T-cell (primary cell): Measurements from ENCODE around the gene NPTX2. TPM values are rescaled to one million over a fixed set of nuclear protein-coding genes. Genes with fewer than 3 reads are reported as not detected.
"Not testable (repeated sequence)": the region's sequence is repeated elsewhere in the genome, so short reads cannot be mapped to it uniquely, and the experiment has no call there.

ENCODE experiments used
- ATAC-seq, 4 experiments: fragments of 200-7000 bp in 3 of 4; fragments of 150-1000 bp in 1 of 4; cut with Tn5 transposase; replicated peaks in 1 of 4; 1 replicate in 3 of 4; 2 replicates in 1 of 4; pipeline ENCODE4 v1.10.0; 2021; ENCODE audit warnings: moderate library complexity in 3 of 4, mild to moderate bottlenecking in 2 of 4, moderate number of reproducible peaks in 1 of 4
- CTCF ChIA-PET, 2 donors: fragments of 300-600 bp; sonication (Branson Sonifier 250); formaldehyde crosslinking; loops; one replicate each; lab custom pipeline; 2022; ENCODE audit warnings: antibody characterized with exemption in 2 of 2; lab: Charles Lee
- POLR2A ChIA-PET, 2 donors: fragments of 300-600 bp; sonication (Branson Sonifier 250); formaldehyde crosslinking; loops; one replicate each; lab custom pipeline; 2022; ENCODE audit warnings: antibody characterized with exemption in 2 of 2; lab: Charles Lee
- DNase-seq, 35 experiments: peaks; one replicate each; pipeline versions ENCODE4 v3.0.0 to v3.0.0-alpha.2; 2013 to 2023
- H3K27ac ChIP-seq: one replicate; pipeline ENCODE4 v1.5.1; 2013; ENCODE audit warnings: low read length
- H3K27me3 ChIP-seq, 2 experiments: replicated peaks in 1 of 2; 1 replicate in 1 of 2; 2 replicates in 1 of 2; pipeline versions ENCODE4 v1.6.1 to v1.7.0; 2013; ENCODE audit warnings: low read length in 1 of 2, mixed read lengths in 1 of 2; ENCODE audit not compliant: control insufficient read depth in 2 of 2, insufficient read depth in 2 of 2; ENCODE audit errors: extremely low read depth in 1 of 2
- H3K36me3 ChIP-seq, 2 donors: 1 replicate in 1 of 2; 2 replicates in 1 of 2; pipeline versions ENCODE4 v1.6.1 to v1.7.0; 2013; ENCODE audit warnings: low read length in 1 of 2; ENCODE audit not compliant: control insufficient read depth in 2 of 2, insufficient read depth in 1 of 2; ENCODE audit errors: extremely low read depth in 1 of 2
- H3K4me1 ChIP-seq, 2 experiments: 1 replicate in 1 of 2; 2 replicates in 1 of 2; pipeline versions ENCODE4 v1.6.1 to v1.7.0; 2013; ENCODE audit warnings: low read length in 2 of 2, mixed read lengths in 1 of 2; ENCODE audit not compliant: insufficient read depth in 2 of 2, control insufficient read depth in 1 of 2; ENCODE audit errors: extremely low read depth in 1 of 2
- H3K4me3 ChIP-seq, 2 donors: 1 replicate in 1 of 2; 2 replicates in 1 of 2; pipeline versions ENCODE4 v1.5.1 to v1.7.0; 2013; ENCODE audit warnings: mild to moderate bottlenecking in 2 of 2, low read length in 1 of 2, moderate library complexity in 1 of 2; ENCODE audit not compliant: control insufficient read depth in 1 of 2; ENCODE audit errors: extremely low read depth in 1 of 2
- H3K9me3 ChIP-seq: 2 replicates; pipeline ENCODE4 v1.7.0; 2013
- H3K27ac Mint-ChIP-seq, 2 donors: one replicate each; pipeline ENCODE4 v1.8.0; 2020 to 2021; ENCODE audit warnings: mild to moderate bottlenecking in 2 of 2, mixed read lengths in 2 of 2
- H3K27me3 Mint-ChIP-seq, 2 donors: one replicate each; pipeline ENCODE4 v1.8.0; 2021 to 2022; ENCODE audit warnings: mixed read lengths in 2 of 2
- H3K36me3 Mint-ChIP-seq: one replicate; pipeline ENCODE4 v1.8.0; 2021; ENCODE audit warnings: mixed read lengths
- H3K4me1 Mint-ChIP-seq, 3 donors: one replicate each; pipeline ENCODE4 v1.8.0; 2020 to 2022; ENCODE audit warnings: mixed read lengths in 3 of 3, mild to moderate bottlenecking in 1 of 3
- H3K4me3 Mint-ChIP-seq, 3 donors: one replicate each; pipeline ENCODE4 v1.8.0; 2020 to 2022; ENCODE audit warnings: mild to moderate bottlenecking in 3 of 3, mixed read lengths in 3 of 3, moderate library complexity in 3 of 3
- H3K9me3 Mint-ChIP-seq, 3 donors: one replicate each; pipeline ENCODE4 v1.8.0; 2020 to 2022; ENCODE audit warnings: mixed read lengths in 3 of 3
- WGBS: methylation state at CpG from one replicate; pipeline ENCODE4 v1.1.5; 2013; ENCODE audit warnings: missing lambda C conversion rate; ENCODE audit not compliant: insufficient coverage; 5-methylcytosine and 5-hydroxymethylcytosine counted together
- total RNA-seq, 35 experiments: library from RNA in 6 of 35; stranded (reverse) in 6 of 35; fragments of 120-200 nt in 1 of 35; gene quantifications; one replicate each; pipeline versions ENCODE4 v1.2.1 to v1.2.4 and lab custom pipeline; 2013 to 2026

NPTX2 gene
- total RNA-seq, 5 donors from 2014 or later (not counting 1 experiment from before 2014, with no cell fraction given), result 0.09 to 0.56 (median 0.20) TPM; not detected in 1

- POLR2A ChIA-PET, H3K4me1 Mint-ChIP-seq, H3K36me3 ChIP-seq, H3K27ac Mint-ChIP-seq, H3K27ac ChIP-seq, H3K36me3 Mint-ChIP-seq, ATAC-seq, CTCF ChIA-PET, H3K4me3 ChIP-seq, H3K27me3 ChIP-seq, H3K9me3 ChIP-seq, H3K4me3 Mint-ChIP-seq, DNase-seq, H3K4me1 ChIP-seq, H3K27me3 Mint-ChIP-seq: not testable (repeated sequence)
- no CpG with 5 or more reads among the region's 9 CpGs for WGBS
- peaks cover 9 to 26% (median 9%) of the 10 kb centered on the region in 3 donors for H3K9me3 Mint-ChIP-seq
These were observed 44.4 kb upstream of the NPTX2 start for GRCh38 chr7:98572716-98573115.

- H3K27ac Mint-ChIP-seq, result no peak overlapping the region
- DNase-seq (no peak), ATAC-seq (no peak)
- no peak overlapping the region for H3K4me3 Mint-ChIP-seq
- WGBS, result 100% methylated on average over 4 of the region's 6 CpGs
- no peaks in the 10 kb centered on the region for H3K4me1 Mint-ChIP-seq
- peaks cover 9 to 28% (median 13%) of the 10 kb centered on the region in 3 donors for H3K9me3 Mint-ChIP-seq
- Histone ChIP-seq H3K27me3 (peaks cover 0 to 8% of the 10 kb centered on the region in 2 experiments), H3K4me1 (no peaks in the 10 kb centered on the region), H3K4me3 (no peak overlapping the region), H3K9me3 (no peaks in the 10 kb centered on the region), H3K27ac (no peak overlapping the region), H3K36me3 (no peaks in the 10 kb centered on the region)
- CTCF ChIA-PET, result no interaction called here
- peaks cover 2 to 3% of the 10 kb centered on the region in 2 donors for H3K27me3 Mint-ChIP-seq
- no peaks in the 10 kb centered on the region for H3K36me3 Mint-ChIP-seq
- POLR2A ChIA-PET, result no interaction called here
These were observed 43.3 kb upstream of the NPTX2 start for GRCh38 chr7:98573816-98574215.

- DNase-seq (no peak), ATAC-seq (no peak)
- Mint-ChIP-seq H3K27ac (no peak overlapping the region), H3K27me3 (peaks cover 0 to 5% of the 10 kb centered on the region in 2 donors), H3K4me1 (no peaks in the 10 kb centered on the region), H3K4me3 (no peak overlapping the region), H3K36me3 (no peaks in the 10 kb centered on the region), H3K9me3 (peaks cover 9 to 28% (median 13%) of the 10 kb centered on the region in 3 donors)
- no peak overlapping the region for H3K27ac ChIP-seq
- no peaks in the 10 kb centered on the region for H3K9me3 ChIP-seq
- POLR2A ChIA-PET, result no interaction called here
- H3K4me3 ChIP-seq, result no peak overlapping the region
- WGBS, result 50% methylated on average over 1 of the region's 2 CpGs
- H3K27me3 ChIP-seq, result peaks cover 0 to 3% of the 10 kb centered on the region in 2 experiments
- H3K4me1 ChIP-seq, result no peaks in the 10 kb centered on the region
- H3K36me3 ChIP-seq, result no peaks in the 10 kb centered on the region
- CTCF ChIA-PET, result no interaction called here
These were observed 41.2 kb upstream of the NPTX2 start for GRCh38 chr7:98575878-98576277.

DNA sequence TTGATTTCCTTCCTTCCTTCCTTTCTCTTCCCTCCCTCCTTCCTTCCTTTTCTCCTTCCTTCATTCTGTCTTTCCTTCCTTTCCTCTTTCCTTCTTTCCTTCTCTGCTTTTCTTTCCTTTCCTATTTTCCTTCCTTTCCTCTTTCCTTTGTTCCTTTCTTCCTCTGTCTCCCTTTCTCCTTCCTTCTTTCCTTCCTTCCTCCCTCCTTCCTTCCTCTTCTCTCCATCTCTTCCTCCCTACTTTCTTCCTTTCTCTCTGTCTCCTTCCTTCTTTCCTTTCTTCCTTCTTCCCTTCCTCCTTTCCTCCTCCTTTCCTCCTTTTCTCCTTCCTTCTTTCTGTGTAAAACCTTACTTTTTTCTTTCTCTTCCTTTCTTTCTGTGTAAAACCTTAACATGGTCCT is 32.3 kb upstream of the NPTX2 start:
- peaks cover 2 to 8% (median 4%) of the 10 kb centered on the region in 3 donors for H3K9me3 Mint-ChIP-seq
- Histone ChIP-seq H3K4me3 (no peak overlapping the region), H3K27me3 (peaks cover 0 to 2% of the 10 kb centered on the region in 2 experiments), H3K36me3 (no peaks in the 10 kb centered on the region), H3K4me1 (no peaks in the 10 kb centered on the region), H3K27ac (no peak overlapping the region), H3K9me3 (no peaks in the 10 kb centered on the region)
- H3K27me3 Mint-ChIP-seq, result peaks cover 11% of the 10 kb centered on the region in 2 donors
- ChIA-PET CTCF (no interaction called here), POLR2A (no interaction called here)
- ATAC-seq (no peak), DNase-seq (no peak)
- no peaks in the 10 kb centered on the region for H3K4me1 Mint-ChIP-seq
- H3K36me3 Mint-ChIP-seq, result no peaks in the 10 kb centered on the region
- H3K4me3 Mint-ChIP-seq, result no peak overlapping the region
- H3K27ac Mint-ChIP-seq, result no peak overlapping the region

GRCh38 chr7:98591926-98592325 is 25.2 kb upstream of the NPTX2 start:
- Mint-ChIP-seq H3K27ac (no peak overlapping the region), H3K4me3 (no peak overlapping the region), H3K36me3 (no peaks in the 10 kb centered on the region), H3K4me1 (no peaks in the 10 kb centered on the region), H3K9me3 (peaks cover 0 to 4% (median 0%) of the 10 kb centered on the region in 3 donors), H3K27me3 (peaks cover 5 to 8% of the 10 kb centered on the region in 2 donors)
- peaks cover 0 to 10% of the 10 kb centered on the region in 2 experiments for H3K27me3 ChIP-seq
- no peaks in the 10 kb centered on the region for H3K9me3 ChIP-seq
- ChIA-PET CTCF (interaction anchor here in 1 of 2 donors (0.6 kb wide), 1 partner anchor 1431 kb away, joined by 3 read pairs; no protein-coding TSS in a partner anchor), POLR2A (no interaction called here)
- H3K4me3 ChIP-seq, result no peak overlapping the region
- 80% methylated on average over 5 of the region's 7 CpGs for WGBS
- no peaks in the 10 kb centered on the region for H3K4me1 ChIP-seq
- ATAC-seq (no peak), DNase-seq (no peak)
- H3K36me3 ChIP-seq, result no peaks in the 10 kb centered on the region
- H3K27ac ChIP-seq, result no peak overlapping the region

DNA sequence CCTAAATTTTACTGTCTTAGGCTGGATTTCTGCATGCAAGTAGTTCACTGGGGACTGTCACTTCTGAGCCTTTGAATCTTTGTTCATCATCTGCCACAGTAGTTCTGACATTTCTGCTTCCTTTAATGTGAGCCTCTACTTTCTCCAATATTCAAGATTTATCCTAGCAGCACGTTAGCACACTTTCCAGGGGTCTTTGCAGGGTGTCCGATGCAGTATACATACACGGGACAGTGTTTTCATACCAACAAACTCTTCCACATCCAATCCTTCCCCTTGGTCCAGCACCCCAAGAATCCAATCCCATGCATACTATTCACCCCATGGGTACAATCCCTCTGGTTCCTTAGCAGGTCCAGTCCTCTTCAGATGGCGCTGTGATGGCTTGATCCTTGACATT is 22.7 kb upstream of the NPTX2 start:
- 57% methylated on average over 2 of the region's 4 CpGs for WGBS
- H3K27ac ChIP-seq, result no peak overlapping the region
- no peaks in the 10 kb centered on the region for H3K36me3 Mint-ChIP-seq
- no peak overlapping the region for H3K4me3 ChIP-seq
- H3K4me1 Mint-ChIP-seq, result no peaks in the 10 kb centered on the region
- H3K9me3 ChIP-seq, result no peaks in the 10 kb centered on the region
- ATAC-seq (no peak), DNase-seq (no peak)
- no peaks in the 10 kb centered on the region for H3K4me1 ChIP-seq
- CTCF ChIA-PET, result no interaction called here
- H3K27ac Mint-ChIP-seq, result no peak overlapping the region
- no peak overlapping the region for H3K4me3 Mint-ChIP-seq
- H3K27me3 Mint-ChIP-seq, result peaks cover 0 to 5% of the 10 kb centered on the region in 2 donors
- no peaks in the 10 kb centered on the region for H3K36me3 ChIP-seq
- POLR2A ChIA-PET, result no interaction called here
- H3K9me3 Mint-ChIP-seq, result peaks cover 0 to 4% (median 0%) of the 10 kb centered on the region in 3 donors
- H3K27me3 ChIP-seq, result peaks cover 0 to 10% of the 10 kb centered on the region in 2 experiments

DNA sequence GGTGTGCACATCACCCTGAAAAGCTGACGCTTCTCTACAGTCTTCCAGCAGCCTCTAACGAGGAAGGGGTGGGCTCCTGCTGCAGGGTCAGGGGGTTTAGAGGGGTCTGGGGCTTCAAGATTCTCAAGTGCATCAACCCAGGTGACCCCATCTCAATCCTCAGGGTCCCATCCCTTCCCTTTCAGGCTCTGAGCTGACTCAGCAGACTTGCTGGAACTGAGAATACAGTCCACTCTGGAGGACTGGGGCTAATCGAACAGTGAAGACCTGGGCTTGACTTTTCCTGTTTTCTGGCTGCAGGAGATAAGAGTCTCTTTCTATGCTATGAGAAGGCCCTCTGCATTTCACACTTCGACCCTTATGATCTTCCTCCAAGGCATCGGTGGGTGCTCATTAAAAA is 22.3 kb upstream of the NPTX2 start:
- Mint-ChIP-seq H3K36me3 (no peaks in the 10 kb centered on the region), H3K9me3 (peaks cover 0 to 4% (median 0%) of the 10 kb centered on the region in 3 donors), H3K4me1 (no peaks in the 10 kb centered on the region), H3K27ac (no peak overlapping the region), H3K4me3 (no peak overlapping the region), H3K27me3 (peaks cover 0 to 5% of the 10 kb centered on the region in 2 donors)
- no peaks in the 10 kb centered on the region for H3K9me3 ChIP-seq
- WGBS, result 75% methylated on average over 3 of the region's 5 CpGs
- H3K27ac ChIP-seq, result no peak overlapping the region
- H3K4me1 ChIP-seq, result no peaks in the 10 kb centered on the region
- DNase-seq, result no peak
- H3K36me3 ChIP-seq, result no peaks in the 10 kb centered on the region
- no peak overlapping the region for H3K4me3 ChIP-seq
- ChIA-PET CTCF (no interaction called here), POLR2A (no interaction called here)
- H3K27me3 ChIP-seq, result peaks cover 0 to 10% of the 10 kb centered on the region in 2 experiments
- ATAC-seq, result no peak
